HG03060 (cell line): ENCODE measurements around the gene GPANK1.

Source experiments
- ATAC-seq: cut with Tn5 transposase; IDR thresholded peaks from one replicate; pipeline ENCODE4 v1.9.1; 2021; ENCODE audit warnings: low read depth, moderate number of reproducible peaks; ENCODE audit not compliant: unreplicated experiment

GPANK1 gene

DNA sequence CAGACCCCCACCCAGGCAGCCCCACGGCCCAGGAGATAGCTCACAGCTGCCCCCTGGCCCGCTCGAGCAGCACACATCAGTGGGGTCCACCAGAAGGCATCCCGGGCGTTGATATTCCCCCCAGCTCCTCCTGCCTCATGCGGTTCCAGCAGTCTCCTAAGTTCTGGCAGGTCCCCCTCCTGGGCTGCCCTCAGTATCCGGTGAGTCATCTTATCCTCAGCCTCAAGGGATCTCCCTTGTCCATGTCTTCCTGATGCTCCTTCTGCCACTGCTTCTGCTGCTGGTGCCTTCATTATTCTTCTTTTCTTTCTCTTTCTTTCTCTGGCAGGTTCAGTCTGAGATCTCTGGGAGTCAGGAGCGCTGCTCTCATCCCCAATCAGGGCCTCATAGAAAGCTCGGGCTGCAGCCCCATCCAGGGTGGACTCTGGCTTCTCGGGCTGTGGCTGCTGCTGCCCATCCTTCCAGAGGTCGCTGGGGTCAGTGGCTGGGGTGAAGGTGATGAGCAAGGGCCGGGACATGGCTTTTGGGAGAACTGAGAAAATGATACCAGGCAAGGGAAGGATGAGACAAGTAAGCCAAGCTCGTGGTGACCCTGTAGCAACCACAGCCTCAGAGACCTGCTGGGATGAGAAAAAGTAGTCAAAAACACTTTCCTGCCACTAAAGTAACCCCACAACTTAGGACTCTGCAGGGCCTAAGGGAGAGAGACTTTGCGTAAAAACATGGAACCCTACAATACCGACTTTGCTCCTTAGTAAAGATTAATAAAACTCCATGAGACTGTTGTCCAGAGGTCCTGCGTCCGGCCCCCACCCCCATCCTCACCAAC lies 622 bp downstream of the GPANK1 start:
- no peak for ATAC-seq

- ATAC-seq, result no peak
Measured at GRCh38 chr6:31663126-31663960, 1.5 kb downstream of the GPANK1 start.

DNA sequence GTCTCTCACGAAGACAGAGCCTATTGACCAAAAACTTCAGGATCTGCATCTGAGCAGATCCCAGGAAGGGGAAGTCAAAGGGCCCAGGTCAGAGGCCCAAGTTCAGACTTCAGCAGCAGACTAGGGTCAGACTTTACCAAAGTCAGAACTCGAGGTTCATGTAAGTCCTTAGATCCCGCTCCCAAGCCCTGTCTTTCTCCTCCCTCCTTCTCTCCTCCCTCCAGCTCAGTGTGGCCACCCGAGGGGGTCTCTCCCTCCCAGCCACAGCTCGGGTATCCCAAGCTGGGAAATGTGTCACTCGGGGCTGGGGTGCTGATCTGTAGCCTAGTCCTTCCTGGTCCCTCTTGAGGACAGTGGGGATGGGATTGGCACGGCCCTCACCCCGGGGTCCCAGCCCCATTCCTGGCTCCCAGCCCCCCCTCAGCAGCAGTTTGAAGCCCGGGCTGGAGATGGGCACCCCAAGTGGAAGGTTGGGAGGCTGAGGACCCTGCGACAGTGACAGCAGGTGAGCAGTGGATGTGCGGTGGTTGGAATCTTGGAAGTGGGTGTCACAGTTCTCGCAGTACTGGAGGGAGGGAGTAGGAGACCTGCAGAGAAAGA lies 2.6 kb downstream of the GPANK1 start:
- ATAC-seq, result no peak

- ATAC-seq, result no peak
Measured at GRCh38 chr6:31661262-31662123, 3.3 kb downstream of the GPANK1 start.

DNA sequence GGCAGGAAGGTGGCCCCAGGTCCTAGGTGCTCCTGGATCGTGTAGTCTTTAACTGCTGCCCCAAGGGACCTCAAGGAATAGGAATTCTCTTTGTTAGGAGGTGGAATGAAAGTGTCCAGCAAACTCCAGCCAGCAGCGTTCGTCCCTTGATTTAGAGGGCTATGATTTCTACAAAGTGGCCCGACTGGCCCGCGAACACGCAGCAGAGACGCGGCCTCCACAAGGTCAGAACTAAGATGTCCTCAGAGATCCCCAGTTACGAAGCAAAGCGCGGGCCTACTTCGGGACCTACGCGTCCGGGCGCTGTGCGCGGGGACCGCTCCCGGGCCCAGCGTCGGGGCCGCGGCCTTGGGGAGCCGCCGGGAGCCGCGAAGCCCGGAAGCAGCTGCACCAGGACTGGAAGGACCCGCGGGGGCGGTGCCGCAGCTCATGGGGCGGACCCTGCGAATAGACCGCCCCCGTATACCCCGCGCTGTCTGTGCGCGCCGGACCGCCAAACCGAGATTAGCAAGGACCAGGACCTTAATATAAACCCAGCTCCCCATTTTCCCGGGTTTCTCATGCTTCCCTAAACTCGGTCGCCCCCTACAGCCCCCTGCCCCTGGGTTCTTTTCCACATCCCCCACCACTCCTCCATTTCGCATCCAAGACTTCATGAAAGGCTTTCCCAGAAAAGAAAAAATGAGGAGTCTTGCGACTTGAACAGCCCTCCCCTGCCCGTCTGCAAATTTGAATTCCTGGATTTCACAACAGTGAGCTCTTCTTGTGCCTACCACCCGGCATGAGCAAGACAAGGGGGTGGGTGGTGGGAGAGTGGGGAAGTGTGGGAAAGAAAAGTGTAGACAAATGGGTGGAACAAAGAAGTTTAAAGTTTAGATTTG lies 4.2 kb downstream of the GPANK1 start, which contains the start of gene C6orf47:
Gene C6orf47, minus strand, starts transcription at position 398 of the 881 bp plus-strand sequence. CDS start 831 bp downstream, outside the sequence.
- ATAC-seq, result no peak

GRCh38 chr6:31659649-31660380 lies 5.0 kb downstream of the GPANK1 start:
- no peak for ATAC-seq

- no peak for ATAC-seq
Measured at GRCh38 chr6:31658983-31659648, 5.7 kb downstream of the GPANK1 start.

DNA sequence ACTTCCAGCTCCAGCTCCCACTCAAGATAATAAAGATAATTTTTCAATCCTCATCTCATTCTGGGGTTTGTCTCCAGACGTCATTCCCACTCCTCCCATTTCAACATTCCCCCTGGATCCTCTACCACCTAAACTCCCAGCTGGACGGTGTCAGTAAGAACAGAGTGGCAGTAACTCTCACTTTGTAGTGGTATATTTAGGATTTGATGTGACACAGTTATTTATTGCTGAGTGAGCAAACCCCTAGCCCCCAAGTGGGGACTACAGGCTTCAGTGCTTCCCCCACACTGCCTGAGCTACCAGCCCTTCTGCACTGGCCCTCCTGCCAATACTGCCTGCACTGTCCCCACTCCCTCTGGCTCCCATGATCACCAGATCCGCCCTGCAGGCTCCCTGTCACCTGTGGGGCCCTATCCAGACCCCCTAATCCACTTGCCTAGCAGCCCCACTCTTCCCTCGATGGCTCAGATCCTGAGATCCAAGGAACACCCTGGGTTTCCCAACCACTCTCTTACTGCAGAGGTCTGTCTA lies 6.6 kb downstream of the GPANK1 start:
- ATAC-seq, result no peak

GRCh38 chr6:31657406-31658157 lies 7.2 kb downstream of the GPANK1 start:
- no peak for ATAC-seq

DNA sequence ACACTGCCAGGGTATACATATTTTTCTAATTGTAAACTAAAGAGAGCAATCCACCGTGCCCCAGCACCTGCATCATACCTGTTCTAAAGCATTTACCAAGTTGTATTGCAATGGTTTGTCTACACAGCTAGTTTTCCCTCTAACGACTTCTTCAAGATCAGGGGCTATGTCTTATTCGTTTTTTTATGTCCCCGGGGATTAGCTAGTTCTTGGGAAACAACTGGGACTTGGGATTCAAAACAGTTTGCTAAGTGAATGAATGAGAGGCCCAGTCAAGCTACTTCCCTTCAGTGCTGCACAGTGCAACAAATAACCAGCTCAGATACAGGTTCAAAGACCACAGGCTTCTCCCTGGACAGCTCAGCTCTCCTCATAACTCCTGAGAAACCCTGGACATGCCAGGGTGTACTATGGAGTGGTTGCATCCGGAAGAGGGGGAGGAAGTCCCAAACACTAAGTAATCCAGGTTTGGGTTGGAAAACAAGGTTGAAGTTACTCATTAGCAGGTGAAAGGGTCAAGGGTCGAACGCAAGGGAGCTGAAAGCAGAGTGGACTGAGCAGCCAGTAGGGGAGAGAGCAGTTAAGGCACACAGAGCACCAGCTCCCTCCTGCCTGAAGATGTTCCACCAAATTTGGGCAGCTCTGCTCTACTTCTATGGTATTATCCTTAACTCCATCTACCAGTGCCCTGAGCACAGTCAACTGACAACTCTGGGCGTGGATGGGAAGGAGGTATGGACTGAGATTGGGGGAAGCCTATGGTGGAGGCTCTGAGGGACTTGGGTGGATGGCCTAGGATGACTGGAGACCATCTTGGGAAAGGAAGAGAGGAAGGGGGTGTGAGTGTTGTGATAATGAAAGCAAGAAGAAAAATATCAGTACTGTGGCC lies 9.2 kb downstream of the GPANK1 start, which contains the start of gene APOM:
Gene APOM, plus strand, starts transcription at position 546 of the 889 bp plus-strand sequence. Its CDS starts 73 bp downstream, at position 619.
- no peak for ATAC-seq

DNA sequence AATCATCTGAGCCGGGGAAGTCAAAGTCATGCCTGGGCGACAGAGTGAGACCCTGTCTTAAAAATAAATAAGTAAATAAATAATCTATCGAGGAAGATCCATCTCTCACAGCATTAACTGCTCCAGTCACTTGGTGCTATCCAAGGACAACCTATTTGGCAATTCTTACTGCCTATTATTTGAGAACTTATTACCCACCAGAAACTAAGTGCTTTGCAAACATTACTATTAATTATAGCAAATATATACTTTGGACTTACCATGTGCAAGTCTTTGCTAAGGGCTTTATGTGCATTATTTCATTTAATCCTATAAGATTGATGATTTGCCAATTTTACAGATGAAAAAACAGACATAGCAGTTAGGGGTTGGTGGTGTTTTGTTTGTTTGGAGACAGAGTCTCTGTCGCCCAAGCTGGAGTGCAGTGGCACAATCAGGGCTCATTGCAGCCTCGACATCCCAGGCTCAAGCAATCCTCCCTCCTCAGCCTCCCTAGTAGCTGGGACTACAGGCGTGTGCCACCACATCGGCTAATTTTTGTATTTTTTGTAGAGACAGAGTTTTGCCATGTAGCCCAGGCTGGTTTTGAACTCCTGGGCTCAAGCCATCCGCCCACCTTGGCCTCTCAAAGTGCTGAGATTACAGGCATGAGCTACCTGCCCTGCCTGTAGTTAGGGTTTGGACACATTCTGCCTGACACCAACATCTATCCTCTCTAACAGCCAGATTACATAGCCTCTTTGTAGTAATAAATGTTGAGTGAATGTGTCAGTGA lies 10.0 kb downstream of the GPANK1 start:
- ATAC-seq, result no peak

DNA sequence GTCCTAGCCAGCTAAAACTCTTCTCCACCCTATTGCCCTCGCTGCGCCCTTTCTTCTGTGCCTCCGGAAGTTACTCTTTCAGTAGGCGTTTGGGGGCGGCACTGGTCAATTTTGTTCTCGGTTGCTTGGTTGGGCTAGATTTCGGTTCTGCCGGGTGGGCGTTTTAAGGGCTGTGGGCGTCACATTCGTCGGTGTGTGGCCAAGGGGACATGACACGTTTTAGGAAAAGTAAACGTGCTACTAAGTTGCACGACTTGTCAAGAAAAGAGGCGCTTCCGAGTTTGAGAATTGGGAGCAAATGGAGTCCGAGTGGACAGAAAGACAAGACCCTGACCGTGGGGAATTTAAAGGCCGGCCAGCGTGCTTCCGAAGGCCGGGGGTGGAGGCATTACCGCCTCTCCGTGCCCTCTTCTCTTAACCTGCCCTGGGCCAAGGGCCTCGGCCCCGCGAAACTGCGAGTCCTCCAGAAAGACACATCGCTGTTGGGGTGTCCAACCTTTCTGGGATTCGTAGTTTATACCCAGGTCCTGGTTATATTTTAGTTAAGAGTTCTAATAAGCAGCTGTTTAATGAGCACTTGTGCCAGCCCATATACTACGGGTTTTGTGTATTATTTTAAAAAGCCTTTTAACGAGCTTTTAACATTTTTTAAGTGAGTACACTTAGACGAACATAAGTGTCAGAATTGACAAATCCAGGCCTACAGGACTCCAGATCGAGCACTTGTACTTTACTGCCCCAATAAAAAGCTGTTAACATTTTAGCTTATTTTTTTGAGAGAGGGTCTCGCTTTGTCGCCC lies 11.7 kb downstream of the GPANK1 start:
- ATAC-seq, result peak; percentile 37

GRCh38 chr6:31651602-31652191 lies 13.1 kb downstream of the GPANK1 start:
- ATAC-seq, result peak; percentile 17

GRCh38 chr6:31645325-31645724 lies 19.5 kb downstream of the GPANK1 start:
- ATAC-seq, result no peak
